Activated CD4-positive, alpha-beta T cell treated with anti-CD3 and anti-CD28 coated beads, Interleukin-2, amount 50 U/mL, for 16 hours (primary cell): ENCODE measurements around the gene F8.
"Not testable (repeated sequence)": the region's sequence is repeated elsewhere in the genome, so short reads cannot be mapped to it uniquely, and the experiment has no call there.

Experiments used
- DNase-seq: peaks from one replicate; pipeline ENCODE4 v3.0.0-alpha.2; 2020

Gene F8

DNA sequence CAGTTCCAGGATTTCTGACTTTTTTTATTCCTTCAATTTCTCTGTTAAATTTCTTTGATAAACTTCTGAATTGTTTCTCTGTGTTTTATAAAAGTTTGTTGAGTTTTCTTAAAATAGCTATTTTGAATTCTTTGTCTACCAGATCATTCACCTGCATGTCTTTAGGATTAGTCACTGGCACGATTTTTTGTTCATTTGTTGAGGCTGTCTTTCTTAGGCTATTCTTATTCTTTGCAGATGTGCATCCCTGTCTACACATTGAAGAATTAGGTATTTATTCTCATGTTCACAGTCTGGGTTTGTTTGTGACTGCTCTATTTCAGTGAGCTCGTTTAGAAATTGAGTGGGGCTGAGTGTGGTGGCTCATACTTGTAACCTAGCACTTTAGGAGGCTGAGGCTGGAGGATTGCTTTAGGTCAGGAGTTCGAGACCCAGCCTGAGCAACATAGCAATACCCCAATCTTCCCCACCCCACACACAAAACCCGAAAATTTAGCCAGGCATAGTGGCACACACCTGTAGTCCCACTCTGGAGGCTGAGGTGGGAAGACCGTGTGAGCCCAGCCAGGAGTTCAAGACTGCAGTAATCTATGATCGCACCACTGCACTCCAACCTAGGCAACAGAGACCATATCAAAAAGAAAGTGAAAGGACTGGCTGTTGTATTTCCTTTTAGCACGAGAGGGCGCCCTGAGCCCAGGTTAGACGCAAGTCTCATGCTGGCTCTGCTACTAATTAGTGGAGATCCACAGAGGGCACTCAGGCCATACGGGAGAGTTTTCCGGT lies 42.0 kb downstream of the F8 start:
- DNase-seq, result peak; percentile 87

DNA sequence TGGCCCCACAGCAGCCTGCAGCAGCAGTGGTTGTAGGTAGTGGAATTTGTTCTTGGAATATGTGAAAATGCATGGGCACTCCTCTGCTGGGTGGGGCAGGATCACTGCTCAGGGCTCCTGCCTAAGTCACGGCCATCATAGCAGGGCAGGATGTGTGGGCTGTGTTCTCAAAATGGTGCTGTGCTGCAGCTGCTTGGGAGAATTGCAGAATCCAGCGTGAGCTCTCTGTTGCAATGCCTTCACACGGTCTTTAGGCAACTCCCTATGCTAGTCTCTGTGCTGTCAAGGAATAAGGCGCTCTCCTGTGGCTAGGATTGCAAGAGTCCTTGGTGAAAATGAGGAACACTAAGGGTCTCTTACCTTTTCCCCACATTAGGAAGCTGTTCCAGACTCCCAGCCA lies 42.9 kb downstream of the F8 start:
- no peak for DNase-seq

DNA sequence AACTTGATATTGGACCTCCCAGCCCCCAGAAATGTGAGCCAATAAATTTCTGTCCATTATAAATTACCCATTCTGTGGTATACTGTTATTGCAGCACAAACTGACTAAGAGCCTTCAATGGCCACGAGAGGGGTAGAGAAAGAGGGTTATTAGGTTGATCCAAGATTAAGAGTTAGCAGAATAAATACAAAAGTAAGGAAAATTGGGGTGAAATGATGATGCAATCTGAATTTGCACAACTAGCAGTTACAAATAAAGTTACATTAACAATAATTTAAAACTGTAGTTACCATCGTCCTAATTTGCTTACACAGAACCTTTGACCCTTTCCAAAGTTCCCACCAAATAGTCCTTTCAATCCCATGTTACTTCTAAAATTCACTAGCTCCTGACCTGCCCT lies 54.2 kb downstream of the F8 start:
- no peak for DNase-seq

DNA sequence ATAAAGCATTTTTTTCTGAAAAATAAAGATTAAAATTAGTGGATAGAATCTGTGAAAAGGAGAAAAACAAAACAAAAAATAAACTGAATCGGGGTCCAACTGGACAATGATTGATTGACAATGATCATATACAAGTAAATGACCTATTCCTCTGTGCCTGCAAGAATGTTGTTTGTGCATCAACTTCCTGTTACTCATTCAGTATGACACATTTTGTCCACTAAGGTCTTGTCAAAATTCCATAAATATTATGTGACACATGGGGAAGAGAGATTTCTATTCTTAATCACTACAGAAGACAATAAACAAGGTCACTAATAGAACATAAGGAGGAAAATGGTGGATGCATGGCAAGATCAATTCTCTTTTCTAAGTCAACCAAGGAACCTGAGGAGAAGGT lies 54.9 kb downstream of the F8 start:
- DNase-seq, result no peak

DNA sequence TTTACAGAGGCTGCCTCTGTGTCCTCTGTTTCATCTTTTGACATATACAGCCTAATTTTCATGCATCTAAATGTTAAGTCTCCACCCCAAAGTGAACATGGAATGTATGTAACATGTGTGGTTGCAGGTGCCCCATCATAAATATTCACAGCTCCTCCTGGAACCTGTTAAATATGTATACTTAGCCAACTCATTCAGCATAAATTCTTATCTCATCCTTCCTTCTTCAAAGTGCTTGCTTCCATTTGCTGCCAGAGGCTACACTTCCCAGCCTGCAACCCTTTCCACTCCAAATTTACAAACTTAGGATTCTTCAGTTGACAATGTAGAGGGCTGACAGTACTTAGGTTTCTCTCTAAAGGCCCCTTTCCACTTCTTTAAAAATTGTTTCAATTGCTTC lies 60.6 kb downstream of the F8 start:
- DNase-seq, result no peak

DNA sequence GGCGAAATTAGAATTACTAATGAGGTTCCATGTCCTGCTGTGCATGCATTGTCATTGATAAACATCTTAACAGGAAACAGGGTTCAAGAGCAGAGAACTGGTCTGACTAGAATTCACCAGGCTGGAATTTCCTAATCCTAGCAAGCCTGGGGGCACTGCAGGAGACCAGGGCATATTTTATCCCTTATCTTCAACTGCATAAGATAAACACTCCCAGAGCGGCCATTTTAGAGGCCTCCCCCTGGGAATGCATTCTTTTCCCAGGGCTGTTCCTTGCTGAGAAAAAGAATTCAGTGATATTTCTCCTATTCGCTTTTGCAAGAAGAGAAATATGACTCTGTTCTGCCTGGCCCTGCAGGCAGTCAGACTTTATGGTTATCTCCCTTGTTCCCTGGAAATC lies 66.7 kb downstream of the F8 start:
- DNase-seq, result not testable (repeated sequence)

DNA sequence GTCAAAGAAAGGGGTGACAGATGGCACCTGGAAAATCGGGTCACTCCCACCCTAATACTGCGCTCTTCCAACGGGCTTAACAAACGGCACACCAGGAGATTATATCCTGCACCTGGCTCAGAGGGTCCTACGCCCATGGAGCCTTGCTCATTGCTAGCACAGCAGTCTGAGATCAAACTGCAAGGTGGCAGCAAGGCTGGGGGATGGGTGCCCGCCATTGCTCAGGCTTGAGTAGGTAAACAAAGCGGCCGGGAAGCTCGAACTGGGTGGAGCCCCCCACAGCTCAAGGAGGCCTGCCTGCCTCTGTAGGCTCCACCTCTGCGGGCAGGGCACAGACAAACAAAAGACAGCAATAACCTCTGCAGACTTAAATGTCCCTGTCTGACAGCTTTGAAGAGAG lies 83.3 kb downstream of the F8 start:
- DNase-seq, result not testable (repeated sequence)

DNA sequence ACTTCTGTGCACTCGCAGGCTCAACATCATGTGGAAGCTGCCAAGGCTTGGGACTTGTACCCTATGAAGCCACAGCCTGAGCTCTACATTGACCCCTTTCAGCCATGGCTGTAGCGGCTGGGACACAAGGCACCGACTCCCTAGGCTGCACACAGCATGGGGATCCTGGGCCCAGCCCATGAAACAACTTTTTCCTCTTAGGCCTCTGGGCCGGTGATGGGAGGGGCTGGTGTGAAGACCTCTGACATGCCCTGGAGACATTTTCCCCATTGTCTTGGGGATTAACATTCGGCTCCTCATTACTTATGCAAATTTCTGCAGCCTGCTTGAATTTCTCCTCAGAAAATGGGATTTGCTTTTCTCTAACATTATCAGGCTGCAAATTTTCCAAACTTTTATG lies 97.8 kb downstream of the F8 start:
- DNase-seq, result not testable (repeated sequence)

DNA sequence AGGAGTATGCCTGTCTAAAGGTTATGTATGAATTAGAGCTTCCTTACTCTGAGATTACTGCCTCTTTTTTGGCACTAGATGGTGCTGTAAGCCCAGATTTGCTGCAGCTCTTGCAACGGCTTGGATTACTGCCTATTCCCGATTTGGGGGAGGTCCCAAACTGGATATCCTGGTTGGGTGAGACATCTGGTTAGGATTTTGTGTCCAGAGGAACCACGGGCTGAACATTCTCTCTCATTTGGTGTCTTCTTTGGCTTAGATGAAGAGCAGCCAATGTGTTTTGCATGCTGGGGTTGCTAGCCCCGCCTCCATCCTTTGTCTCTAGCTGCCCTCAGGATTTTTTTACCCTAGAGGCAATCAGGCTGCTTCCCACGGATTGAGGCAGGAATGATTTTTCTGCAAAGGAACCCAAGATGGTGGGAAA lies 104.5 kb downstream of the F8 start:
- peak; percentile 35 for DNase-seq

DNA sequence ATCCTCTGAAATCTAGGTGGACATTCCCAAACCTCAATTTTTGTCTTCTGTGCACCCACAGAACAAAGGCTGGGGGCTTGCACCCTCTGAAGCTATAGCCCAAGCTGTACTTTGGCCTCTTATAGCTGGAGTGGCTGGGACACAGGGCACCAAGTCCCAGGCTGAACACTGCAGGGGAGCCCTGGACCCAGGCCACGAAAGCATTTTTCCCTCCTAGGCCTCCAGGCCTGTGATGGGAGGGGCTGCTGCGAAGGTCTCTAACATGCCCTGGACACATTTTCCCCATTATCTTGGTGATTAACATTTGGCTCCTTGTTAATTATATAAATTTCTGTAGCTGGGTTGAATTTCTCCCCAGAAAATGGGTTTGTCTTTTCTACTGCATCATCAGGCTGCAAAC lies 108.5 kb downstream of the F8 start:
- DNase-seq, result no peak

DNA sequence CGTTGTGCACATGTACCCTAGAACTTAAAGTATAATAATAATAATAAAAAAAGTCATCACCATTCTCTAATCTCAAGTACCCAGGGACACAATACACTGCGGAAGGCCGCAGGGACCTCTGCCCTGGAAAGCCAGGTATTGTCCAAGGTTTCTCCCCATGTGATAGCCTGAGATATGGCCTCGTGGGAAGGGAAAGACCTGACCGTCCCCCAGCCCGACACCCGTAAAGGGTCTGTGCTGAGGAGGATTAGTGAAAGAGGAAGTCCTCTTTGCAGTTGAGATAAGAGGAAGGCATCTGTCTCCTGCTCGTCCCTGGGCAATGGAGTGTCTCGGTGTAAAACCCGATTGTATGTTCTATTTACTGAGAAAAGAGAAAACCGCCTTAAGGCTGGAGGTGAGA lies 112.0 kb downstream of the F8 start:
- DNase-seq, result not testable (repeated sequence)

DNA sequence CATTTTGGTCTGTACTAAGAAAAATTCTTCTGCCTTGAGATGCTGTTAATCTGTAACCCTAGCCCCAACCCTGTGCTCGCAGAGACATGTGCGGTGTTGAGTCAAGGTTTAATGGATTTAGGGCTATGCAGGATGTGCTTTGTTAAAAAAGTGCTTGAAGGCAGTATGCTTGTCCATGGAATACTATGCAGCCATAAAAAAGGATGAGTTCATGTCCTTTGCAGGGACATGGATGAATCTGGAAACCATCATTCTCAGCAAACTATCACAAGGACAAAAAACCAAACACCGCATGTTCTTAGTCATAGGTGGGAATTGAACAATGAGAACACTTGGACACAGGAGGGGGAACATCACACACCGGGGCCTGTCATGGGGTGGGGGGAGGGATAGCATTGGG lies 112.5 kb downstream of the F8 start:
- DNase-seq, result not testable (repeated sequence)

DNA sequence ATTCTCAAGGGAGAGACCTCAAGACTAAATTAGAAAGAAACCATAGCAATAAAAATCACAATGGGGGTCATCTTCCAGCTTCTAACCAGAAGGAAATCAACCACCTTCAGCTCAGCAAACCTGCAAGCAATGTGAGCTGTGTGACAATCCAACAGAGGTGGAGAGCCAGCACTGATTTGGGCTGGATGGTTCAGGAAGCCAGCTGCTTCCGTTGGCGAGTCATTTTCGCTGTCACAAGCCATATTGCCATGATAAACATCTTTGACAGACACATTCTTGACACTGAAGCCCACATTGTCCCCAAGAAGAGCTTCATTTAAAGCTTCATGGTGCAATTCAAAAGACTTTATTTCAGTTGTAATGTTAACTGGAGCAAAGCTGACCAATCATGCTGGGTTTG lies 113.7 kb downstream of the F8 start:
- no peak for DNase-seq

DNA sequence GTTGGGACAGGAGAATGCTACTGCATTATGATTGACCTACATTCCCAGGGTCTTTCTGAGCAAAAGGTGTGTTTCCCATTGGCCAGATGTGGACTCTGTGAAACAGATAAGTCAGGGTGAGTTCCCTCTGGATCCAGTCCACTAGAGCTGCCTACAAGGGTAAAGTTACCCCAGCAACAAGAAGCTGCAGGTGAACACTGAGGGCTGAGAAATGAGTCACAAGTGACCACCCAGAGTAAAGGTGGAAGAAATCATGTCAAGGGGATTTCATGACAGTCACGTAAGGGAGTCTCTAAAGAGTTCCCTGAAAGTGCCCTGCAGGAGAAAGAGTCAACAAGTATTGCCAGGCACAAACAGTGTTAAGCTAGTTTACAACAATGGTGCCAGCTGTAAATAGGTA lies 120.1 kb downstream of the F8 start:
- no peak for DNase-seq

DNA sequence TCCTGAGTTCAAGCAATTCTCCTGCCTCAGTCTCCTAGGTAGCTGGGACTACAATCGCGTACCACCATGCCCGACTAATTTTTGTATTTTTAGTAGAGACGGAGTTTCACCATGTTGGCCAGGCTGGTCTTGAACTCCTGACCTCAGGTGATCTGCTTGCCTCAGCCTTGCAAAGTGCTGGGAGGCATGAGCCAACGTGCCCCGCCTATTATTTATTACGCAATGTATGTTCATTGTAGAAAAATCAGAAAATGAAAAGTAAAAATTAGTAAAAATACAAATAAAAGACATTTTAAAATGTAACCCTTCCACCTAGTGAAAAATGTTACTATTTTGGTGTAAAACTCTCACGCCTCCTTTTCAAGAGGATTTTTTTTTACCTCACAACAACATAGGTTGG lies 122.2 kb downstream of the F8 start:
- no peak for DNase-seq

DNA sequence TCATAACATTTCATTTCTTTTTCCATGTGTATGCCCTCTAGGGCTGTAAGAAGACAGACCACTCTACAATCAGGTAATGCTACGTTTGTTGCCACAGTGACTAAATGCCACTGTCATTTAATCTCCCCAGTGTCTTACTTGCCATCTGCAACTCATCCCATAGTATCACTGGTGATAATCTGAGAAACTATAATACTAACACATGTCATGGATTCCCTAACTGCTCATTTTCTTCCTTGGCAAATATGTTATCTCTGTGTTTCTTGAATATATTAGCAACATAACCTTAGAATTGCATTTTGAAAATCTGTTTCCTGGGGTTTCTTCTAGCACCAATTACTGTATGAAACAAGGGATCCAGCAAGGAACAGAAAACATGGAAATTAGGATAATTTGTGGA lies 130.2 kb downstream of the F8 start:
- no peak for DNase-seq

DNA sequence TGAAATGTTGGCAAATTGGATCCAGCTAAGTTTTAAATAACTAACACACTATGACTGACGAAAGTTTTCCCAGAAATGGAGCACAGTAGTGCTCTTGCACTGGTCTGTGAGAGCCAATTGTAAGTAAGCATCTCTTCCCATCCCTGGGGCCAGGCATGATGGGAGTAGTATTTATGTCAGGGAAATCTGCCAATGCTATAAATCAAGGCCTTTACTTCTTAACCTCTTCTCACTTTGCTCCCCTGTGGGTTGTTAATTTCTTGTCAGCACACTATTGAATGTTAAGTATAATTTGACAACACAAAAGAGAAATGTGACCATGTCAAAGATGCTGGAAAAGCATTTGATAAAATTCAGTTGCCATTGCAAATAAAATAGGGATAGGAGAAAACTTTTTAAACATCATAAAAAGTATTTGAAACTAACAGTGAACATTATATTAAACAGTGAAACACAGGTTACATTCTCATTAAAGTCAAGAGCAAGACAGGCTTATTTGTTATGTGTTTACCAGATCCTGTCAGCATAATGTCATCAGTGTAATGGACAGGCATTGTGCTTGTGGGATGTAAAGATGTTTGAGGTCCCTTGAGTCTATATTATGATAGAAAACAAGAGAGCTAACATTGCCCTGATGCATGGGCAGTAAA lies 131.4 kb downstream of the F8 start:
- DNase-seq, result no peak

DNA sequence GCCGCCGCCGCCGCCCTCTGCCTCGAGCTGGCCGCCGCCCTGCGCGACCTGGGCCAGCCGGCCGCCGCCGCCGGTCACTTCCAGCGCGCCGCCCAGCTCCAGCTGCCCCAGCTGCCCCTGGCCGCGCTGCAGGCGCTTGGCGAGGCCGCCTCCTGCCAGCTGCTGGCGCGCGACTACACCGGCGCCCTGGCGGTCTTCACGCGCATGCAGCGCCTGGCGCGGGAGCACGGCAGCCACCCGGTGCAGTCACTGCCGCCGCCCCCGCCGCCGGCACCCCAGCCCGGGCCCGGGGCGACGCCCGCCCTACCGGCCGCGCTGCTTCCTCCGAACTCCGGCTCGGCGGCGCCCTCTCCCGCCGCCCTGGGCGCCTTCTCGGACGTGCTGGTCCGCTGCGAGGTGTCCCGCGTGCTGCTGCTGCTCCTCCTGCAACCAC lies 135.7 kb downstream of the F8 start:
- DNase-seq, result not testable (repeated sequence)

DNA sequence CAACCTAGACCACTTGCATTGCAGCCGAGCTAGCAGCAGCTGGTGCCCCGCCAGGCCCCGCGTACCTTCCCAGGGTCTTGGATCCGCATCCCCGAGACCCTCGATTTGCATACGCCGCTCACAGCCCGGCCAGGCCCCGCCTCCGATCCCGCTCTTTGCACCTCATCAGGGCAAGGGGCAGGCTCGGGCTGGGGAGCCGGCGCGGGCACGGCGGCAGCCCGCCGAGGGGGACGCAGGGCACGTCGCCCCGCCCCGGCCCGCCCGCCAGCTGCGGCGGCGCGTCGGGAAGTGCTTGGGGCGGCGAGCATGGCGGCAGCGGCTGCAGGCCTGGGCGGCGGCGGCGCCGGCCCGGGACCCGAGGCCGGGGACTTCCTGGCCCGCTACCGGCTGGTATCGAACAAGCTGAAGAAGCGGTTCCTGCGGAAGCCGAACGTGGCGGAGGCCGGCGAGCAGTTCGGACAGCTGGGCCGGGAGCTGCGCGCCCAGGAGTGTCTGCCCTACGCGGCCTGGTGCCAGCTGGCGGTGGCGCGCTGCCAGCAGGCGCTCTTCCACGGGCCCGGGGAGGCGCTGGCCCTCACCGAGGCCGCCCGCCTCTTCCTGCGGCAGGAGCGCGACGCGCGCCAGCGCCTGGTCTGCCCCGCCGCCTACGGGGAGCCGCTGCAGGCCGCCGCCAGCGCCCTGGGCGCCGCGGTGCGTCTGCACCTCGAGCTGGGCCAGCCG lies 136.3 kb downstream of the F8 start, which contains the start of gene F8A1:
Gene F8A1, plus strand, starts transcription at position 287 of the 720 bp plus-strand sequence. Its CDS starts 20 bp downstream, at position 307.
- peak; percentile 36 for DNase-seq

DNA sequence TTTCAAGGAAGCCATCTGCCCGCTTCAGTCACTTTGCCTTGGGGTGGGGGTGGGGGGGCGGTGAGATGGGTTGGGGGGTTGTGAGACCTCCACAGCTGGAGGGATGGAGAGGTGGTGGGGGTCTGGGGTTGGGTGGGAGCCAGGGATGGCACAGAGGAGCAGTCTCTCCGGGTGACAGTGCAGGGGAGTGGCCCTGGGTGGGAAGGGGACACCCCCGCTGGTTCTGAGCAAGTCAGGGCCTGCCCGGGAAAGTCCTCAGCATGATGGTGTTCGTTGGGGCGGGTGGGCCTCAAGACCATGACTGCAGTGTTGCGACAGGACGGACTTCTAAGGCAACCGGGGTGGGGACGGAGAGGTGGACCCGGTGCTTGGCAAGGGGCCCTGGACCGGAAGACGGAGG lies 137.0 kb downstream of the F8 start:
- DNase-seq, result not testable (repeated sequence)

DNA sequence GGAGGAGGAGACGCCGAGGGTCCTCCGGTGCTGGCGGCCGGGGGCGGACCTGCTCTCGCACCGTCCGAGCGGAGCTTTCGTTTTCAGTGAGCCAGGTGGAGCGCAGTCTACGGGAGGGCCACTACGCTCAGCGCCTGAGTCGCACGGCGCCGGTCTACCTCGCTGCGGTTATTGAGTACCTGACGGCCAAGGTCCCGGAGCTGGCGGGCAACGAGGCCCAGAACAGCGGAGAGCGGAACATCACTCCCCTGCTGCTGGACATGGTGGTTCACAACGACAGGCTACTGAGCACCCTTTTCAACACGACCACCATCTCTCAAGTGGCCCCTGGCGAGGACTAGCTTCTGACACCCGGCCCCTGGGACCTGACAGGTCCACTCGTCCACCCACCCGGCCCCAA lies 137.5 kb downstream of the F8 start:
- not testable (repeated sequence) for DNase-seq

DNA sequence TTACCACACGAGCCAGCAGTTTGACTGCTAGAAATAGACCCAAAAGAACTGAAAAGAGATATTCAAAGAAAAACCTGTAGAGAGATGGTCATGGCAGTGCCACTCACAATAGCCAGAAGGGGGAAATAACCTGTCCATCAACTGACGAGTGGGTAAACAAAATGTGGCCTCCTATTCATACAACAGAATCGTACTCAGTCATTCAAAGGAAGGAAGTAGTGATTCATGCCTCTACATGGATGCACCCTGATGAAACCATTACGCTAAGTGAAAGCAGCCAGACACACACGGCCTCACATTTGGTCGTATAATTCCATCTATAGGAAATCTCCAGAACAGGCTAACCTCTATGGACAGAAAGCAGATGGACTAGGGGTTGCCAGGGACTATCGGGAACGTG lies 138.5 kb downstream of the F8 start:
- not testable (repeated sequence) for DNase-seq

DNA sequence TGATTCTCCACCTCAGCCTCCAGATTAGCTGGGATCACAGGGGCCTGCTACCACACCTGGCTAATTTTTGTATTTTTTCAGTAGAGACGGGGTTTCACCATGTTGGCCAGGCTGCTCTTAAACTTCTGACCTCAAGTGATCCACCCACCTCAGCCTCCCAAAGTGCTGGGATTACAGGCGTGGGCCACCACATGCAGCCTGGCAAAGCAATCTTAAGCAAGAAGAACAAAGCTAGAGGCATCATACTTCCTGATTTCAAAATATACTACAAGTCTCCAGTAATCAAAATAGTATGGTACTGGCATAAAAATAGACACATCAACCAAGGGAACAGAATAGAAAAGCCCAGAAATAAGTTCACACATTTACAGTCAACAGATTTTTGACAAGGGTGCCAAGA lies 149.2 kb downstream of the F8 start:
- no peak for DNase-seq

DNA sequence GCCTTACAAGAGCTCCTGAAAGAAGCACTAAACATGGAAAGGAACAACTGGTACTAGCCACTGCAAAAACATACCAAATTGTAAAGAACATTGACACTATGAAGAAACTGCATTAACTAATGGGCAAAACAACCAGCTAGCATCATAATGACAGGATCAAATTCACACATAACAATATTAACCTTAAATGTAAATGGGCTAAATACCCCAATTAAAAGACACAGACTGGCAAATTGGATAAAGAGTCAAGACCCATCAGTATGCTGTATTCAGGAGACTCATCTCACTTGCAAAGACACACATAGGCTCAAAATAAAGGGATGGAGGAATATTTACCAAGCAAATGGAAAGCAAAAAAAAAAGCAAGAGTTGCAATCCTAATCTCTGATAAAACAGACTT lies 154.0 kb downstream of the F8 start:
- not testable (repeated sequence) for DNase-seq
